Mesendoderm (in vitro differentiated cells): ENCODE measurements around the gene KLHDC3.
"Not testable (repeated sequence)": the region's sequence is repeated elsewhere in the genome, so short reads cannot be mapped to it uniquely, and the experiment has no call there.

ENCODE experiments used
- DNase-seq: peaks from one replicate; pipeline ENCODE4 v3.0.0; 2013
- H2AK5ac ChIP-seq: 2 replicates; pipeline ENCODE4 v1.6.1; 2013; ENCODE audit warnings: low read length, inconsistent platforms
- H2BK120ac ChIP-seq: 2 replicates; pipeline ENCODE4 v1.6.1; 2013; ENCODE audit warnings: low read depth, mild to moderate bottlenecking, low read length, moderate library complexity, mixed read lengths
- H2BK15ac ChIP-seq: replicated peaks from 2 replicates; pipeline ENCODE4 v1.6.1; 2013; ENCODE audit warnings: low read depth, mild to moderate bottlenecking, moderate library complexity
- H2BK5ac ChIP-seq: 2 replicates; pipeline ENCODE4 v1.6.1; 2013; ENCODE audit warnings: low read length, inconsistent platforms
- H3K18ac ChIP-seq: 2 replicates; pipeline ENCODE4 v1.6.1; 2013; ENCODE audit warnings: mild to moderate bottlenecking, low read length, mixed read lengths
- H3K23ac ChIP-seq: one replicate; pipeline ENCODE4 v1.6.1; 2013; ENCODE audit warnings: low read length
- H3K27ac ChIP-seq: 2 replicates; pipeline ENCODE4 v1.5.1; 2013; ENCODE audit warnings: low read depth, mild to moderate bottlenecking, inconsistent platforms, low read length, moderate library complexity
- H3K27me3 ChIP-seq: 2 replicates; pipeline ENCODE4 v1.6.1; 2013; ENCODE audit warnings: low read length, control low read depth, mild to moderate bottlenecking, inconsistent platforms; ENCODE audit not compliant: insufficient read depth, poor library complexity
- H3K36me3 ChIP-seq: 2 replicates; pipeline ENCODE4 v1.6.1; 2013; ENCODE audit warnings: low read length, inconsistent platforms; ENCODE audit not compliant: control insufficient read depth, insufficient read depth
- H3K4ac ChIP-seq: one replicate; pipeline ENCODE4 v1.6.1; 2013; ENCODE audit warnings: low read depth, mild to moderate bottlenecking, low read length, moderate library complexity
- H3K4me1 ChIP-seq: 2 replicates; pipeline ENCODE4 v1.6.1; 2013; ENCODE audit warnings: low read depth, low read length, inconsistent platforms; ENCODE audit not compliant: control insufficient read depth
- H3K4me2 ChIP-seq: 2 replicates; pipeline ENCODE4 v1.6.1; 2013; ENCODE audit warnings: low read length
- H3K4me3 ChIP-seq: 2 replicates; pipeline ENCODE4 v1.5.1; 2013; ENCODE audit warnings: mild to moderate bottlenecking, low read length
- H3K56ac ChIP-seq: one replicate; pipeline ENCODE4 v1.6.1; 2013; ENCODE audit warnings: low read length
- H3K79me1 ChIP-seq: 2 replicates; pipeline ENCODE4 v1.6.1; 2013; ENCODE audit warnings: low read length, inconsistent platforms
- H3K79me2 ChIP-seq: 2 replicates; pipeline ENCODE4 v1.6.1; 2013; ENCODE audit warnings: mild to moderate bottlenecking, low read length; ENCODE audit not compliant: control insufficient read depth, insufficient read depth
- H3K9ac ChIP-seq: 2 replicates; pipeline ENCODE4 v1.6.1; 2013; ENCODE audit warnings: low read length, inconsistent platforms
- H4K5ac ChIP-seq: one replicate; pipeline ENCODE4 v1.6.1; 2013; ENCODE audit warnings: low read length
- H4K8ac ChIP-seq: one replicate; pipeline ENCODE4 v1.6.1; 2013; ENCODE audit warnings: low read depth, mild to moderate bottlenecking, control low read depth, low read length, moderate library complexity
- WGBS: extraction: QIAGEN DNeasy Blood & Tissue Kit; methylation state at CpG from one replicate; pipeline ENCODE4 v1.1.7; 2013; ENCODE audit warnings: low lambda C conversion rate, missing lambda C conversion rate; ENCODE audit not compliant: insufficient coverage; ENCODE audit errors: extremely low coverage; 5-methylcytosine and 5-hydroxymethylcytosine counted together

The KLHDC3 gene

GRCh38 chr6:42993445-42993844 lies 20.6 kb upstream of the KLHDC3 start:
- no CpG with 5 or more reads among the region's 2 CpGs for WGBS
- Histone ChIP-seq H3K4me3 (no peak overlapping the region), H3K56ac (no peak overlapping the region), H2BK5ac (no peak overlapping the region), H3K18ac (no peak overlapping the region), H3K4me1 (no peaks in the 10 kb centered on the region), H3K4me2 (no peak overlapping the region), H3K79me1 (no peaks in the 10 kb centered on the region), H3K23ac (no peak overlapping the region), H3K79me2 (no peaks in the 10 kb centered on the region), H4K8ac (no peak overlapping the region), H3K9ac (no peak overlapping the region), H3K4ac (no peak overlapping the region), H2AK5ac (no peak overlapping the region), H2BK15ac (no peak overlapping the region), H3K27me3 (no peaks in the 10 kb centered on the region), H2BK120ac (no peak overlapping the region), H4K5ac (no peak overlapping the region), H3K27ac (no peak overlapping the region), H3K36me3 (peaks cover 2% of the 10 kb centered on the region)
- no peak for DNase-seq

DNA sequence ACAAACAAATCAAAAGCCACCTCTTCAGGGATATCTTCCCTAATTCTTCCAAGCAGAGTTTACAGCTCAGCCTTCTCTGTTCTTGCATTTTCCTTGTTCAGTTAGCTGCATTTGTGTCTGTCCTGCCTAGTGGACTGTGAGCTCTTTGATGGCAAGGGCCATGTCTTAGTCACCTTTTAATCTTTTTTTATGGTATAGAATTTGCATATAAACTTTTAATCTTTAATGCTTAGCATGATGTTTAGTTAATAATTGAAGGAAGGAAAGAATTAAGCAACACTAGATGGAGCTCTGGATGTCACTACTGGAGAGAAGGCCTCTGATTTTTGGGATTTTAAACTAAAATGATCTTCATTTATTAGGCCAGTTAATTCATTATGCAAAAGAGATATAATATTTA lies 17.5 kb upstream of the KLHDC3 start:
- DNase-seq = no peak
- peaks cover under 1% of the 10 kb centered on the region for H3K36me3 ChIP-seq
- H4K5ac ChIP-seq = no peak overlapping the region
- no peak overlapping the region for H2AK5ac ChIP-seq
- no peak overlapping the region for H2BK15ac ChIP-seq
- no peak overlapping the region for H3K18ac ChIP-seq
- no peaks in the 10 kb centered on the region for H3K4me1 ChIP-seq
- H3K79me2 ChIP-seq = no peaks in the 10 kb centered on the region
- no peak overlapping the region for H3K4me3 ChIP-seq
- no peak overlapping the region for H3K4ac ChIP-seq
- H4K8ac ChIP-seq = no peak overlapping the region
- H3K27me3 ChIP-seq = no peaks in the 10 kb centered on the region
- no peaks in the 10 kb centered on the region for H3K79me1 ChIP-seq
- H3K23ac ChIP-seq = no peak overlapping the region
- no peak overlapping the region for H3K9ac ChIP-seq
- no peak overlapping the region for H2BK5ac ChIP-seq
- H2BK120ac ChIP-seq = no peak overlapping the region
- no peak overlapping the region for H3K56ac ChIP-seq
- no peak overlapping the region for H3K4me2 ChIP-seq
- no peak overlapping the region for H3K27ac ChIP-seq

GRCh38 chr6:42998205-42998604 lies 15.8 kb upstream of the KLHDC3 start:
- not testable (repeated sequence) for DNase-seq

GRCh38 chr6:43001843-43002242 lies 12.2 kb upstream of the KLHDC3 start:
- no peak overlapping the region for H3K23ac ChIP-seq
- no peak overlapping the region for H3K27ac ChIP-seq
- H2BK5ac ChIP-seq = no peak overlapping the region
- H3K9ac ChIP-seq = no peak overlapping the region
- no peak overlapping the region for H4K5ac ChIP-seq
- H4K8ac ChIP-seq = no peak overlapping the region
- no CpG with 5 or more reads among the region's 8 CpGs for WGBS
- no peak overlapping the region for H3K4me2 ChIP-seq
- no peak overlapping the region for H3K18ac ChIP-seq
- no peaks in the 10 kb centered on the region for H3K79me2 ChIP-seq
- H3K36me3 ChIP-seq = peaks cover under 1% of the 10 kb centered on the region
- H3K79me1 ChIP-seq = no peaks in the 10 kb centered on the region
- no peak for DNase-seq
- no peak overlapping the region for H3K56ac ChIP-seq
- no peak overlapping the region for H2BK120ac ChIP-seq
- H3K27me3 ChIP-seq = no peaks in the 10 kb centered on the region
- no peak overlapping the region for H3K4me3 ChIP-seq
- H2AK5ac ChIP-seq = no peak overlapping the region
- H2BK15ac ChIP-seq = no peak overlapping the region
- no peaks in the 10 kb centered on the region for H3K4me1 ChIP-seq
- H3K4ac ChIP-seq = no peak overlapping the region

More at GRCh38 chr6:42998205-42998604, 15.8 kb upstream of the KLHDC3 start:
- H3K4me2 ChIP-seq, H2BK120ac ChIP-seq, H3K23ac ChIP-seq, H4K8ac ChIP-seq, H2BK5ac ChIP-seq, H3K4ac ChIP-seq, H3K79me1 ChIP-seq, H3K27ac ChIP-seq, H3K27me3 ChIP-seq, H3K79me2 ChIP-seq, H3K18ac ChIP-seq, H2BK15ac ChIP-seq, H2AK5ac ChIP-seq, H4K5ac ChIP-seq, H3K4me3 ChIP-seq, H3K9ac ChIP-seq, H3K56ac ChIP-seq, H3K4me1 ChIP-seq, H3K36me3 ChIP-seq: not testable (repeated sequence)
- WGBS = no CpG with 5 or more reads among the region's 9 CpGs

GRCh38 chr6:43005844-43006243 lies 8.2 kb upstream of the KLHDC3 start:
- no CpG with 5 or more reads among the region's 5 CpGs for WGBS
- no peak for DNase-seq
- Histone ChIP-seq H2BK120ac (no peak overlapping the region), H2BK5ac (no peak overlapping the region), H3K27ac (no peak overlapping the region), H3K36me3 (peaks cover 21% of the 10 kb centered on the region), H3K79me2 (no peaks in the 10 kb centered on the region), H3K79me1 (no peaks in the 10 kb centered on the region), H3K18ac (no peak overlapping the region), H3K4me3 (no peak overlapping the region), H3K4ac (no peak overlapping the region), H3K9ac (no peak overlapping the region), H3K4me1 (no peaks in the 10 kb centered on the region), H3K27me3 (no peaks in the 10 kb centered on the region), H3K23ac (no peak overlapping the region), H2BK15ac (no peak overlapping the region), H3K4me2 (no peak overlapping the region), H3K56ac (no peak overlapping the region), H4K5ac (no peak overlapping the region), H4K8ac (no peak overlapping the region), H2AK5ac (no peak overlapping the region)

DNA sequence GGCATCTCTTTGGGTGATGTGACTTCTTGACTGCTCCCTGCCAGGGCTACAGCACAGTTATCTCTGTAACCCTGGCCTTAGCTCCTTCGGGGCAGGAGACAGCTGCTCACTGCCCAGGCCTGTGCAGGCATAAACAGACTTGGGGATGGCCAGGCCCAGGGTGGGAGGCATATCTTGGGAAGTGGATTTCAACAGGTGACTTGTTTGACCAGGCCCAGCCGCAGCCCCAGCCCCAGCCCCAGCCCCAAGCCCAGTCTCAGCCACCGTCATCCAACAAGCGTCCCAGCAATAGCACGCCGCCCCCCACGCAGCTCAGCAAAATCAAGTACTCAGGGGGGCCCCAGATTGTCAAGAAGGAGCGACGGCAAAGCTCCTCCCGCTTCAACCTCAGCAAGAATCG lies 7.8 kb upstream of the KLHDC3 start:
- WGBS = no CpG with 5 or more reads among the region's 11 CpGs

More for the DNA sequence above, 7.8 kb upstream of the KLHDC3 start:
- no peak overlapping the region for H2BK5ac ChIP-seq
- H3K56ac ChIP-seq = no peak overlapping the region
- no peaks in the 10 kb centered on the region for H3K79me2 ChIP-seq
- no peak overlapping the region for H3K4me3 ChIP-seq
- H2BK15ac ChIP-seq = no peak overlapping the region
- no peak overlapping the region for H3K18ac ChIP-seq
- H3K4me2 ChIP-seq = no peak overlapping the region
- no peak overlapping the region for H3K23ac ChIP-seq
- H3K4me1 ChIP-seq = no peaks in the 10 kb centered on the region
- H3K36me3 ChIP-seq = peaks cover 22% of the 10 kb centered on the region
- H2AK5ac ChIP-seq = no peak overlapping the region
- DNase-seq = no peak
- H4K5ac ChIP-seq = no peak overlapping the region
- H2BK120ac ChIP-seq = no peak overlapping the region
- H3K27ac ChIP-seq = no peak overlapping the region
- H3K4ac ChIP-seq = no peak overlapping the region
- no peaks in the 10 kb centered on the region for H3K27me3 ChIP-seq
- H4K8ac ChIP-seq = no peak overlapping the region
- no peak overlapping the region for H3K9ac ChIP-seq
- H3K79me1 ChIP-seq = no peaks in the 10 kb centered on the region
